Pancreas (tissue), 10 donors: ENCODE results near the gene DBF4. TPM values are rescaled to one million over a fixed set of nuclear protein-coding genes. Genes with fewer than 3 reads are reported as not detected.

ENCODE experiments used
- ATAC-seq, 4 donors: fragments of 200-7000 bp; cut with Tn5 transposase; one replicate each; pipeline versions ENCODE4 v1.8.0 to v1.9.1; 2020; ENCODE audit warnings: mild to moderate bottlenecking in 4 of 4, moderate library complexity in 4 of 4
- DNase-seq, 6 donors: peaks; one replicate each; pipeline ENCODE4 v3.0.0-alpha.2; 2020
- FAIRE-seq: peaks from 2 replicates; lab custom pipeline; 2012; peaks lifted over from hg19 to GRCh38; lab: Jason Lieb, UNC
- H3K27ac ChIP-seq, 4 donors: fragments of 200-600 bp; sonication (generic); 1 replicate in 3 of 4; 2 replicates in 1 of 4; pipeline versions ENCODE4 v1.5.0 to v1.8.0; 2020
- H3K27me3 ChIP-seq, 4 donors: fragments of 200-600 bp; one replicate each; pipeline ENCODE4 v1.8.0; 2021
- H3K36me3 ChIP-seq, 3 donors: fragments of 200-600 bp; sonication (generic) in 1 of 3; one replicate each; pipeline versions ENCODE4 v1.5.0 to v1.8.0; 2020 to 2021
- H3K4me1 ChIP-seq, 3 donors: fragments of 200-600 bp; one replicate each; pipeline ENCODE4 v1.8.0; 2021
- H3K4me3 ChIP-seq, 4 donors: fragments of 200-600 bp; sonication (generic) in 2 of 4; one replicate each; pipeline versions ENCODE4 v1.5.0 to v1.8.0; 2020 to 2021
- H3K9me3 ChIP-seq, 4 donors: fragments of 200-600 bp; one replicate each; pipeline ENCODE4 v1.8.0; 2021
- CTCF ChIP-seq, 4 donors: fragments of 200-600 bp; sonication (generic) in 3 of 4; IDR thresholded peaks; one replicate each; pipeline versions ENCODE4 v1.5.0 to v1.8.0; 2021; ENCODE audit warnings: antibody characterized with exemption in 4 of 4
- WGBS, 2 donors: extraction: QIAGEN DNeasy Blood & Tissue Kit; methylation state at CpG; one replicate each; pipeline ENCODE4 v1.1.7; 2013; 5-methylcytosine and 5-hydroxymethylcytosine counted together
- intact Hi-C, 3 donors: fragments of 100-400 bp; cut with DNase I; formaldehyde crosslinking; loops; one replicate each; pipeline versions ENCODE4 v1.11.1 to v1.14.2; 2022
- polyA plus RNA-seq, 2 donors: library from polyadenylated mRNA; stranded (reverse); fragments of 200-250 nt; gene quantifications; one replicate each; pipeline ENCODE4 v1.2.3, GENCODE V29; 2013
- total RNA-seq, 6 donors: library from RNA; stranded (reverse); fragmentation: NEBNext Ultra II Directional in 4 of 6; extraction: Animal tissue kit (Norgen Biotek cat#: 25700) in 4 of 6; gene quantifications; one replicate each; pipeline versions ENCODE4 v1.2.1 to v1.2.4, GENCODE V29; 2021 to 2023
- donor health status: healthy with polysubstance abuse.
- donor health status: DM: no; HTN: no; CAD: no; lungs with moderate emphysema.
- donor health status: DM: no; HTN: no; CAD: no.
- donor health status: control.
- donor health status: control.
- donor health status: Bipolar disorder and iron deficiency.
- donor health status: DM: yes; HTN: yes; CAD: no.
- donor health status: DM: no; HTN: no; CAD: no.
- donor health status: DM: no; HTN: no; CAD: no.
- donor health status: DM: yes; HTN: yes; CAD: no.

Gene DBF4
- total and polyA plus RNA-seq, 8 donors, result 2.3 to 4.4 (median 3.4) TPM

DNA sequence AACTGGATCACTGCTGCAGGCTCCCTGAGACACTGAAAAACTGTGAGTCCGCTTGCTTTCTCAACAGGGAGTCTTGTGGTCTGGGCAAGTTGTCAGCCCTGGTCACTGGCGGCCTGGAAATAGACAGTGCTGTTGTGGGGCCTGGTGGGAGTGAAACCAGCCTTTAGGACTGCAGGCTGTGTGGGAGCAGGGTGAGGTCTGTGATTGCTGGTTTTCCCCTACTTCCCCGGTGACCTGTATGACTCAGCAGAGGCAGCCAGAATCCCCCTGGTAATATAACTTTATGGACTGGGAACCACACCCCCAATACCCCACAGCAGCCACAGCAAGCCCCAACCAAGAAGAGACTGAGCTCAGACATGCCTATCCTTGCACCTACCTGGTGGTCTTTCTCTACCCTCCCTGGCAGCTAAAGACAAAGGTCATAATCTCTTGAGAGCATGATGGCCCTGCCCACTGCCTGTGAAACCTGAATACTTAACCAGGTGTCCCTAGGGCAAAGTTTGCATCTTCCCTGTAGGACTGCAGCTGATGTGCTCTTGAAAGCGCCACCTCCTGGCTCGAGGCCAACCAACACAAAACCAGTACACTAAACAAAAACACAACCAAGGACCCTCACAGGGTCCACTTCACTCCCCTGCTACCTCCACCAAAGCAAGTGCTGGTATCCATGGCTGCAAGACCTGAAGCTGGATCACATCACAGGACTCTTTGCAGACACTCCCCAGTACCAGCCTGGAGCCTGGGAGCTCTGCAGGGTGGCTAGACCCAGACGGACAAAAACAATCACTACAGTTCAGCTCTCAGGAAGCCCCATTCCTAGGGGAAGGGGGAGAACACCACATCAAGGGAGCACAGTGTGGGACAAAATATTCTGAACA, 50.5 kb downstream of the DBF4 start:
- 54 to 60% methylated on average over 6 of the region's 6 CpGs for WGBS, 2 donors
- Histone ChIP-seq H3K27me3 (no peaks in the 10 kb centered on the region), H3K4me3 (no peak overlapping the region), H3K27ac (no peak overlapping the region), H3K4me1 (no peaks in the 10 kb centered on the region), H3K36me3 (no peaks in the 10 kb centered on the region), H3K9me3 (no peaks in the 10 kb centered on the region)
- DNase-seq (peak in 1 of 6 donors; percentile 38), FAIRE-seq (no peak), ATAC-seq (peak in 1 of 4 donors; percentile 58)
- no peak for TF ChIP-seq CTCF (IDR thresholded peaks at IDR 0.05)
- intact Hi-C loops, result no loop called here

DNA sequence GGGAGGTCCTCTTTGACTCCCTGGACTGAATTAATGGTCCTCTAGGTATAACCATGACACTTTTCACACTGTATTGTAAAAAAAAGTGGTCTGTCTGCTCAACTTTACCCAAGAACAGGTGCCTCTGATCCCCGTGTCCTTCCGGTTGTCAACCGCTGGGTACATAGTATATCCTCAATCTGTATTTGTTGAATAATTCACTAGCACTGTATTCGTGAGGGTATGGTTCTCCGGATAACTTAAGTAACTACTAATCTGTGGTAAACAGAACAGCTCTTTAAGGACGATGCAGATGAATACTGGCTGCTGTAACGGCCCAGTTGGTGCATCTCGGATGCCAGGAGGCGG, 57.3 kb downstream of the DBF4 start:
- Histone ChIP-seq H3K4me3 (peak overlapping the region; percentile 31 to 63 (median 55)), H3K27ac (no peak overlapping the region), H3K4me1 (no peaks in the 10 kb centered on the region), H3K9me3 (no peaks in the 10 kb centered on the region), H3K27me3 (no peaks in the 10 kb centered on the region), H3K36me3 (no peaks in the 10 kb centered on the region)
- TF ChIP-seq CTCF (IDR thresholded peaks at IDR 0.05), result no peak
- FAIRE-seq (no peak), ATAC-seq (no peak), DNase-seq (no peak)
- intact Hi-C loops, result no loop called here
- WGBS, 2 donors, result 13 to 16% methylated on average over 9 of the region's 9 CpGs

DNA sequence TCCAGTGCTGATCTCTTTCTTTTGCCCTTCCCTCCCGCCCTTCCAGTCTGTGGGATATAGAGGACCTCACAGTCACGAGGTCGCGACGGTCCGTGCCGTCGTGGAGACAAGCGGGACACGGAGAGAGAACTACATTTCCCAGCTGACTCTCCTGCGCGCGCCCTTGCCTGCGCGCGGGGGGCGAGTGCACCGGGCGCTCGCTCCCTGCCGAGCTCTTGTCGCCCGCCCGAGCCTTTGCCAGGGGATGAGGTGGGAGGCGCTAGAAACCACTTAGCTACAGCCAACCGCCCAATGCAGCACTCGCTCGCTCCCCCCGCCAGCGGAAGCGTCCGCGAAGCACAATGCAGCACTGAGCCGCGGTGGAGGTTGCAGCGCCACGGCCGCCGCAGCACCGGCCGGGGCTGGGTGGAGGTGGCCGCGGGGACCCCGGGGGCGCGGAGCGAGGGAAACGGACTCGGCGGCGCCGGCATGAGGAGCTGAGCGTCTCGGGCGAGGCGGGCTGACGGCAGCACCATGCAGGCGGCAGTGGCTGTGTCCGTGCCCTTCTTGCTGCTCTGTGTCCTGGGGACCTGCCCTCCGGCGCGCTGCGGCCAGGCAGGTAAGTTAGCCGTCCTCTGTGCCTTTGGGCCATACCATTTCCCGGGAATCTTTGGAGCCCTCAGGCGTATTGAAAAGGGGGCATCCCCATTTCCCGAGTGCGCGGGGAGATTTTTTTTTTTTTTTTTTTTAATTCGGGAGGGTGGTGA, 57.8 kb downstream of the DBF4 start, which contains the start of gene ADAM22:
Gene ADAM22 (plus strand): TSS at position 299 of the 746 bp plus-strand sequence. CDS start 215 bp downstream, at position 514.
- peak within 1 kb of the TSS in 1 of 4 donors; percentile 11 for H3K27ac ChIP-seq
- H3K27me3 ChIP-seq, result no peaks in the 10 kb centered on the region
- DNase-seq (peak; percentile 72 to 85 (median 78)), ATAC-seq (peak; percentile 89 to 98 (median 97)), FAIRE-seq (no peak)
- H3K9me3 ChIP-seq, result no peaks in the 10 kb centered on the region
- H3K4me1 ChIP-seq, result no peaks in the 10 kb centered on the region
- intact Hi-C loops, result no loop called here
- H3K4me3 ChIP-seq, result peak within 1 kb of the TSS; percentile 31 to 63 (median 55)
- H3K36me3 ChIP-seq, result no peaks in the 10 kb centered on the region
- TF ChIP-seq CTCF (IDR thresholded peaks at IDR 0.05), result no peak
- 0% methylated on average over 68 to 70 of the region's 70 CpGs for WGBS, 2 donors

DNA sequence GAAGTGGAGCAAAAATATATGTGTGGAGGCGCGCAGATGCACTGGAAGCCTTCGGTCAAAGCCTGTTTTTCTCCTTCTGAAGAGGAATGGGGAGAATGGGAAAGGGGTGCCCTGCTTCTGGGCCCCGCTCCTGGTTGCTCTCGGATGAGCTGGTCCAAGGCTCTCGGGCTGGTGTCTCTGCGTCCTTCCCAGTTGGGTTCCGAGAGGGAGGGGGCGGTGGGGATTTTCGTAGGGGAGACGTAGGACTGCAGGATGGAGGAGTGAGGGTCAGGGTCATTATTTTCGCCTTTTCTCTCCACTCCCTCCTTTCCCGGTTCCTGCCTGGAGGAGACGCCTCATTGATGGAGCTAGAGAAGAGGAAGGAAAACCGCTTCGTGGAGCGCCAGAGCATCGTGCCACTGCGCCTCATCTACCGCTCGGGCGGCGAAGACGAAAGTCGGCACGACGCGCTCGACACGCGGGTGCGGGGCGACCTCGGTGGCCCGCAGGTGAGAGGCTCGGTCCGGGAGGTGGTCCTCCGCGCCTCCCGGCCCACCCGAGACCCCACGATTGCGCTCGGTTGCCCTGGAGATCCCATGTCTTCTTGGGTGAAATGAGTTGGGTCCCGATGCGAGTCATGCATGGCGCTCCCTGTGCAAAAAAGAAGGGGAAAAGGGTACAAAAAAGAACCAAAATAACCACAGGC, 58.5 kb downstream of the DBF4 start:
- Histone ChIP-seq H3K4me3 (peak overlapping the region; percentile 31 to 63 (median 55)), H3K27me3 (no peaks in the 10 kb centered on the region), H3K9me3 (no peaks in the 10 kb centered on the region), H3K36me3 (no peaks in the 10 kb centered on the region), H3K4me1 (no peaks in the 10 kb centered on the region), H3K27ac (no peak overlapping the region)
- FAIRE-seq, result no peak
- no peak for DNase-seq
- intact Hi-C loops, result no loop called here
- 2% methylated on average over 46 to 47 of the region's 47 CpGs for WGBS, 2 donors
- ATAC-seq, result peak; percentile 11 to 50 (median 31)
- TF ChIP-seq CTCF (IDR thresholded peaks at IDR 0.05), result no peak
